ENCODE results near the gene TAS2R4. TPM values are rescaled to one million over a fixed set of nuclear protein-coding genes. Genes with fewer than 3 reads are reported as not detected.

TAS2R4 gene
- total RNA-seq, 1 experiment from 2014 or later, result 0.66 TPM

- no peak within 1 kb of the TSS for H3K9ac ChIP-seq (ENCODE audit: extremely low read depth, insufficient read length, low read length)
- no peak within 1 kb of the TSS for H3K14ac ChIP-seq (ENCODE audit: insufficient read depth, low read length)
- no peak within 1 kb of the TSS for H3K4ac ChIP-seq (ENCODE audit: low read depth, low read length)
- no peak within 1 kb of the TSS for H2BK15ac ChIP-seq (ENCODE audit: low read depth, low read length)
- H3K23ac ChIP-seq (ENCODE audit: insufficient read length, low read depth, low read length), result no peak within 1 kb of the TSS
- no CpG with 5 or more reads among the region's 5 CpGs for WGBS (ENCODE audit: extremely low coverage, insufficient read length, low lambda C conversion rate)
- no peak within 1 kb of the TSS for H3T11ph ChIP-seq (ENCODE audit: low read length)
- H3K79me1 ChIP-seq (ENCODE audit: insufficient read depth, low read depth, low read length, poor library complexity, severe bottlenecking), result no peaks in the 10 kb centered on the region
- no peaks in the 10 kb centered on the region for H3K4me1 ChIP-seq (ENCODE audit: insufficient read depth, low read length)
- Mint-ChIP-seq H3K27me3 (ENCODE audit: low read depth) (no peaks in the 10 kb centered on the region), H3K4me3 (no peak within 1 kb of the TSS), H3K27ac (no peak within 1 kb of the TSS), H3K4me1 (no peaks in the 10 kb centered on the region), H3K9me3 (no peaks in the 10 kb centered on the region), H3K36me3 (ENCODE audit: insufficient read depth in 1 of 3, low read depth in 3 of 3) (peaks cover 2 to 8% (median 7%) of the 10 kb centered on the region in 3 experiments; a peak in 4 of 7 replicates)
- TF ChIP-seq CTCF (conservative IDR thresholded peaks at IDR 0.05), result no peak
- H3K27ac ChIP-seq (ENCODE audit: insufficient read length, low read depth, low read length), result no peak within 1 kb of the TSS
- H2BK120ac ChIP-seq (ENCODE audit: low read depth, low read length, poor library complexity, severe bottlenecking), result no peak within 1 kb of the TSS
- no peak within 1 kb of the TSS for H4K91ac ChIP-seq (ENCODE audit: insufficient read length, low read depth, low read length)
- no peak within 1 kb of the TSS for H3K4me2 ChIP-seq (ENCODE audit: insufficient read depth, insufficient read length, low read length)
- no peak for DNase-seq
- H4K20me1 ChIP-seq (ENCODE audit: control insufficient read depth, insufficient read depth, insufficient read length), result no peaks in the 10 kb centered on the region
- no peak within 1 kb of the TSS for H2BK12ac ChIP-seq (ENCODE audit: insufficient read length, low read depth, low read length)
- no peaks in the 10 kb centered on the region for H3K23me2 ChIP-seq (ENCODE audit: insufficient read length, low read depth, low read length, poor library complexity, severe bottlenecking)
- no peaks in the 10 kb centered on the region for H3K27me3 ChIP-seq (ENCODE audit: insufficient read depth, low read length)
- H2BK5ac ChIP-seq (ENCODE audit: insufficient read length, low read length), result no peak within 1 kb of the TSS
- no peak within 1 kb of the TSS for H4K8ac ChIP-seq (replicated peaks; ENCODE audit: insufficient read length, low read depth, low read length)
- H3K18ac ChIP-seq (ENCODE audit: insufficient read length, low read depth, low read length), result no peak within 1 kb of the TSS
- no peak within 1 kb of the TSS for H2AK5ac ChIP-seq (ENCODE audit: insufficient read length, low read length)
- no peak within 1 kb of the TSS for H4K5ac ChIP-seq (ENCODE audit: insufficient read length, low read depth, low read length)
- H2AFZ ChIP-seq (ENCODE audit: low read length), result no peak within 1 kb of the TSS
- no peaks in the 10 kb centered on the region for H3K9me3 ChIP-seq (ENCODE audit: control insufficient read depth, low read depth, low read length)
- H3K56ac ChIP-seq (ENCODE audit: insufficient read length, low read depth, low read length), result no peak within 1 kb of the TSS
- H2BK20ac ChIP-seq (ENCODE audit: low read depth, low read length, poor library complexity, severe bottlenecking), result no peak within 1 kb of the TSS
- no peaks in the 10 kb centered on the region for H3K79me2 ChIP-seq (ENCODE audit: insufficient read depth, low read length)
Measured at GRCh38 chr7:141789917-141790316, 13.4 kb downstream of the TAS2R4 start, which contains the start of gene TAS2R5. TSS of gene TAS2R5 (plus strand) at chr7:141790217. CDS start at chr7:141790362, 145 bp downstream.
